IMR-90 (cell line): Measurements from ENCODE around the gene SLC6A9. TPM values are rescaled to one million over a fixed set of nuclear protein-coding genes. Genes with fewer than 3 reads are reported as not detected.

Source experiments
- ATAC-seq: fragments of 200-7000 bp; cut with Tn5 transposase; 2 replicates; pipeline ENCODE4 v1.9.1; 2020; ENCODE audit warnings: low read depth, mild to moderate bottlenecking, moderate library complexity
- BruUV-seq: library from RNA; stranded (reverse); fragments of 400-500 nt; replicated peaks from 2 replicates; lab custom pipeline; 2021; lab: Mats Ljungman, UMichigan
- CTCF ChIA-PET: fragments of 300-600 bp; formaldehyde crosslinking; extraction: SDS; loops from one replicate; lab custom pipeline; 2021; ENCODE audit warnings: antibody characterized with exemption; lab: Yijun Ruan, JAX
- POLR2A ChIA-PET: fragments of 300-600 bp; sonication (Branson Sonifier 250); formaldehyde crosslinking; loops from one replicate; lab custom pipeline; 2022; ENCODE audit warnings: antibody characterized with exemption; ENCODE audit not compliant: unreplicated experiment; lab: Charles Lee
- DNase-seq: peaks from one replicate; pipeline ENCODE4 v3.0.0; 2013
- H2AFZ ChIP-seq: replicated peaks from 2 replicates; pipeline ENCODE3; 2013; ENCODE audit warnings: low read length, mild to moderate bottlenecking; ENCODE audit not compliant: poor library complexity
- H2AK5ac ChIP-seq: 2 replicates; pipeline ENCODE4 v1.6.1; 2013; ENCODE audit warnings: low read depth, low read length, inconsistent platforms
- H2AK9ac ChIP-seq: replicated peaks from 2 replicates; pipeline ENCODE3; 2013; ENCODE audit warnings: mild to moderate bottlenecking, low read depth, low read length, moderate library complexity; ENCODE audit not compliant: poor library complexity
- H2BK120ac ChIP-seq: 2 replicates; pipeline ENCODE4 v1.6.1; 2013; ENCODE audit warnings: low read depth, low read length, inconsistent platforms
- H2BK15ac ChIP-seq: 3 replicates; pipeline ENCODE4 v1.6.1; 2013; ENCODE audit warnings: low read depth, low read length, inconsistent platforms
- H2BK20ac ChIP-seq: 2 replicates; pipeline ENCODE4 v1.6.1; 2013; ENCODE audit warnings: low read depth, mild to moderate bottlenecking, inconsistent platforms, low read length, moderate library complexity
- H2BK5ac ChIP-seq: 2 replicates; pipeline ENCODE4 v1.6.1; 2013; ENCODE audit warnings: mild to moderate bottlenecking, low read depth, low read length, inconsistent platforms; ENCODE audit not compliant: poor library complexity, severe bottlenecking
- H3K14ac ChIP-seq: replicated peaks from 2 replicates; pipeline ENCODE4 v1.6.1; 2013; ENCODE audit warnings: low read depth, low read length, inconsistent platforms
- H3K18ac ChIP-seq: 2 replicates; pipeline ENCODE4 v1.6.1; 2013; ENCODE audit warnings: low read depth, low read length, control low read depth
- H3K23ac ChIP-seq: 2 replicates; pipeline ENCODE4 v1.6.1; 2013; ENCODE audit warnings: low read depth, low read length, inconsistent platforms
- H3K27ac ChIP-seq: 2 replicates; pipeline ENCODE4 v1.5.1; 2013; ENCODE audit warnings: mild to moderate bottlenecking, control low read depth, low read length; ENCODE audit not compliant: insufficient read depth
- H3K27me3 ChIP-seq: 2 replicates; pipeline ENCODE4 v1.6.1; 2013; ENCODE audit warnings: low read length; ENCODE audit not compliant: control insufficient read depth, insufficient read depth
- H3K36me3 ChIP-seq: 2 replicates; pipeline ENCODE4 v1.6.1; 2013; ENCODE audit warnings: low read length, mixed read lengths; ENCODE audit not compliant: control insufficient read depth, insufficient read depth
- H3K4ac ChIP-seq: 2 replicates; pipeline ENCODE4 v1.6.1; 2013; ENCODE audit warnings: low read depth, low read length, inconsistent platforms
- H3K4me1 ChIP-seq: 2 replicates; pipeline ENCODE4 v1.6.1; 2013; ENCODE audit warnings: low read length, mixed read lengths; ENCODE audit not compliant: control insufficient read depth, insufficient read depth
- H3K4me2 ChIP-seq: 2 replicates; pipeline ENCODE4 v1.6.1; 2013; ENCODE audit warnings: low read depth, mild to moderate bottlenecking, control low read depth, low read length, moderate library complexity
- H3K4me3 ChIP-seq: 2 replicates; pipeline ENCODE4 v1.5.1; 2013; ENCODE audit warnings: low read depth, mild to moderate bottlenecking, control low read depth, low read length, moderate library complexity; ENCODE audit not compliant: insufficient read depth
- H3K56ac ChIP-seq: 2 replicates; pipeline ENCODE4 v1.6.1; 2013; ENCODE audit warnings: low read length, inconsistent platforms; ENCODE audit not compliant: insufficient read depth; ENCODE audit errors: extremely low read depth
- H3K79me1 ChIP-seq, 2 experiments: 2 replicates each; pipeline ENCODE4 v1.6.1; 2013; ENCODE audit warnings: low read length in 2 of 2, inconsistent platforms in 1 of 2, low read depth in 1 of 2
- H3K9ac ChIP-seq: 2 replicates; pipeline ENCODE4 v1.6.1; 2013; ENCODE audit warnings: low read depth, low read length, control low read depth
- H3K9me1 ChIP-seq: 2 replicates; pipeline ENCODE4 v1.6.1; 2013; ENCODE audit warnings: low read length, inconsistent platforms; ENCODE audit not compliant: insufficient read depth
- H3K9me3 ChIP-seq: 2 replicates; pipeline ENCODE4 v1.6.1; 2013; ENCODE audit warnings: low read length; ENCODE audit not compliant: control insufficient read depth, insufficient read depth
- H4K20me1 ChIP-seq: 2 replicates; pipeline ENCODE4 v1.6.1; 2013; ENCODE audit warnings: low read length, inconsistent platforms; ENCODE audit not compliant: insufficient read depth
- H4K5ac ChIP-seq: 2 replicates; pipeline ENCODE4 v1.6.1; 2013; ENCODE audit warnings: mild to moderate bottlenecking, low read depth, low read length, control low read depth
- H4K8ac ChIP-seq, 2 experiments: 2 replicates each; pipeline ENCODE4 v1.6.1; 2013; ENCODE audit warnings: low read depth in 2 of 2, low read length in 2 of 2, control low read depth in 1 of 2, inconsistent platforms in 1 of 2
- H4K91ac ChIP-seq: 2 replicates; pipeline ENCODE4 v1.6.1; 2013; ENCODE audit warnings: low read depth, low read length, inconsistent platforms; ENCODE audit not compliant: insufficient read depth
- BHLHE40 ChIP-seq: fragments of 150-350 bp; IDR thresholded peaks from 2 replicates; pipeline ENCODE4 v1.6.1; 2016; ENCODE audit warnings: mild to moderate bottlenecking, low read depth, low read length
- MAZ ChIP-seq: IDR thresholded peaks from 2 replicates; pipeline ENCODE4 v1.6.1; 2012; ENCODE audit warnings: low read depth, mild to moderate bottlenecking, low read length, improper control_type of control experiment, moderate library complexity, borderline replicate concordance
- MXI1 ChIP-seq: IDR thresholded peaks from 2 replicates; pipeline ENCODE4 v1.6.1; 2012; ENCODE audit warnings: low read depth, mild to moderate bottlenecking, low read length, moderate library complexity, borderline replicate concordance
- WGBS, 2 experiments: methylation state at CpG; one replicate each; pipeline versions ENCODE4 v1.1.5 to v1.1.7; 2013; ENCODE audit warnings: missing lambda C conversion rate in 2 of 2; ENCODE audit not compliant: insufficient read length in 1 of 2; ENCODE audit errors: extremely low coverage in 2 of 2; 5-methylcytosine and 5-hydroxymethylcytosine counted together
- dilution Hi-C: fragments of 300-500 bp; cut with HindIII; formaldehyde crosslinking; loops from one replicate; pipeline ENCODE4 v1.14.3; 2018; ENCODE audit warnings: low sequenced_read_pairs; ENCODE audit not compliant: unreplicated experiment
- in situ Hi-C: fragments of 300-500 bp; cut with MboI; formaldehyde crosslinking; loops from 3 replicates; pipeline ENCODE4 v1.14.3; 2019; ENCODE audit warnings: low sequenced_read_pairs, inconsistent platforms, mixed read lengths
- intact Hi-C: fragments of 100-400 bp; cut with micrococcal nuclease; formaldehyde crosslinking; loops from 2 replicates; pipeline ENCODE4 v1.10.0; 2022
- polyA plus RNA-seq, 3 experiments: library from polyadenylated mRNA; depleted of rRNA; stranded (reverse); fragments of >200 nt; gene quantifications; 2 replicates each; pipeline ENCODE4 v1.2.3, GENCODE V29; 2012; ENCODE audit warnings: low replicate concordance in 1 of 3
- total RNA-seq: library from RNA; depleted of rRNA; stranded (reverse); fragments of >200 nt; gene quantifications from 2 replicates; pipeline ENCODE4 v1.2.3, GENCODE V29; 2012
- TF ChIP-seq, protein P1 (sequence below): fragments of 150-350 bp; IDR thresholded peaks from 2 replicates; pipeline ENCODE4 v1.6.1; 2017; ENCODE audit warnings: mild to moderate bottlenecking, antibody characterized with exemption, low read length, low read depth

SLC6A9 gene
- total and polyA plus RNA-seq, 2 of the 4 experiments (the other 2 are of a cell fraction), result 2.0 to 6.6 TPM

- dilution Hi-C loops (no loop called here), intact Hi-C loops (no loop called here), in situ Hi-C loops (no loop called here)
- H3K4ac ChIP-seq, result peak overlapping the region; percentile 95
- H3K4me2 ChIP-seq, result peak overlapping the region; percentile 96
- peak overlapping the region; percentile 72 for H3K4me3 ChIP-seq
- H3K27ac ChIP-seq, result peak overlapping the region; percentile 86
- peak overlapping the region; percentile 81 for H3K23ac ChIP-seq
- H2BK120ac ChIP-seq, result peak overlapping the region; percentile 20
- peaks cover 40% of the 10 kb centered on the region for H3K36me3 ChIP-seq
- peak overlapping the region; percentile 75 for H3K9ac ChIP-seq
- 0% methylated on average over 12 of the region's 45 CpGs; no CpG with 5 or more reads in 1 of the 2 experiments for WGBS, 2 experiments
- peak overlapping the region; percentile 91 for H2AFZ ChIP-seq
- H3K79me1 ChIP-seq, result peaks cover 47 to 86% of the 10 kb centered on the region in 2 experiments; a peak in 3 of 4 replicates
- ChIA-PET POLR2A (no interaction called here), CTCF (no interaction called here)
- peaks cover 57% of the 10 kb centered on the region for H4K20me1 ChIP-seq
- peak overlapping the region; percentile 76 for H2AK5ac ChIP-seq
- H3K9me1 ChIP-seq, result peaks cover 39% of the 10 kb centered on the region
- H4K5ac ChIP-seq, result peak overlapping the region; percentile 25
- peak overlapping the region; percentile 65 to 79 for H4K8ac ChIP-seq
- peak overlapping the region; percentile 39; the same call in 1 of the 2 replicates for H3K56ac ChIP-seq
- H3K9me3 ChIP-seq, result no peaks in the 10 kb centered on the region
- DNase-seq, result peak; percentile 41
- no TSS peak for BruUV-seq
- no peaks in the 10 kb centered on the region for H3K27me3 ChIP-seq
- no peak overlapping the region for H2BK20ac ChIP-seq
- ATAC-seq, result peak; percentile 38
- H4K91ac ChIP-seq, result peak overlapping the region; percentile 90
- peaks cover 21% of the 10 kb centered on the region for H3K4me1 ChIP-seq
- peak overlapping the region; percentile 100 for H2AK9ac ChIP-seq
- peak overlapping the region; percentile 88 for H3K14ac ChIP-seq
- H2BK5ac ChIP-seq, result peak overlapping the region; percentile 69
- H2BK15ac ChIP-seq, result peak overlapping the region; percentile 69; the same call in 2 of the 3 replicates
- TF ChIP-seq MAZ (peak; percentile 38; the same call in 1 of the 2 replicates), BHLHE40 (no peak), MXI1 (peak; percentile 95)
- TF ChIP-seq, protein P1, sequence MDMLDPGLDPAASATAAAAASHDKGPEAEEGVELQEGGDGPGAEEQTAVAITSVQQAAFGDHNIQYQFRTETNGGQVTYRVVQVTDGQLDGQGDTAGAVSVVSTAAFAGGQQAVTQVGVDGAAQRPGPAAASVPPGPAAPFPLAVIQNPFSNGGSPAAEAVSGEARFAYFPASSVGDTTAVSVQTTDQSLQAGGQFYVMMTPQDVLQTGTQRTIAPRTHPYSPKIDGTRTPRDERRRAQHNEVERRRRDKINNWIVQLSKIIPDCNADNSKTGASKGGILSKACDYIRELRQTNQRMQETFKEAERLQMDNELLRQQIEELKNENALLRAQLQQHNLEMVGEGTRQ, result peak; percentile 62; the same call in 1 of the 2 replicates
- no peak overlapping the region; the same call in 1 of the 2 replicates for H3K18ac ChIP-seq
These were observed 51.6 kb downstream of the SLC6A9 start for GRCh38 chr1:43979528-43980254.
